Right lobe of liver (tissue), 4 donors: ENCODE measurements around the gene COMT.

ENCODE experiments used
- POLR2A ChIP-seq: fragments of 450-650 bp; IDR thresholded peaks from one replicate; pipeline ENCODE4 v1.6.1; 2017; ENCODE audit warnings: antibody characterized with exemption, mild to moderate bottlenecking
- TF ChIP-seq, protein P1 (sequence below), 4 donors: fragments of 200-600 bp in 3 of 4; fragments of 450-650 bp in 1 of 4; IDR thresholded peaks; one replicate each; pipeline versions ENCODE4 v1.5.1 to v1.8.0; 2016 to 2022; ENCODE audit warnings: antibody characterized with exemption in 4 of 4, mild to moderate bottlenecking in 2 of 4
- donor health status: DM: no; HTN: no; CAD: no.
- donor health status: DM: no; HTN: no; CAD: no.
- donor health status: DM: no; HTN: yes; CAD: no.

DNA sequence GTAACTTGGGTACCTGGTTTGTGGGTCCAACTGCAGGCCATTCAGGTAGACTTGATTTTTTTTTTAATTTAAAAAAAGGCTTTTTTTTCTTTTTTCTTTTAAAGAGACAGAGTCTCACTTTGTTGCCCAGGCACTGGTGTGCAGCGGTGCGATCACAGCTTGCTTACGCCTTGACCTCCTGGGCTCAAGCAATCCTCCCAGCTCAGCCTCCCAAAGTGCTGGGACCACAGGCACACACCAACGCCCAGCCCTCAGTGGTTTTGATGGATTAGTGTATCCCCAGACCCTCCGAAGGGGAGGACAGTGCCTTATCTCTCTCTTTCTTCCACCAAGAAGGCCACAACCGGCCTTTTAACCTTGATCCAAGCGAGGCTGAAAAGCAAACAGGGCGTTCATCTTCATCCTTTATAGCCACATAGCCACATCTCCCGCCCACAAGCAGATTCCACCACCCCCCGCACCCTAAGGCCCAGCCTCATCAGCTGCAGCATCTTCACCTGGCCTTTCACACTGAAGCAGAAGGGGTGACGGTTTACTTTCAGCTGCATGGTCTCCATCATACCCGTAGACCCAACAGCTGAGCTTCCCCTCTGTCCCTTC is 17.6 kb upstream of the COMT start:
- TF ChIP-seq, protein P1, sequence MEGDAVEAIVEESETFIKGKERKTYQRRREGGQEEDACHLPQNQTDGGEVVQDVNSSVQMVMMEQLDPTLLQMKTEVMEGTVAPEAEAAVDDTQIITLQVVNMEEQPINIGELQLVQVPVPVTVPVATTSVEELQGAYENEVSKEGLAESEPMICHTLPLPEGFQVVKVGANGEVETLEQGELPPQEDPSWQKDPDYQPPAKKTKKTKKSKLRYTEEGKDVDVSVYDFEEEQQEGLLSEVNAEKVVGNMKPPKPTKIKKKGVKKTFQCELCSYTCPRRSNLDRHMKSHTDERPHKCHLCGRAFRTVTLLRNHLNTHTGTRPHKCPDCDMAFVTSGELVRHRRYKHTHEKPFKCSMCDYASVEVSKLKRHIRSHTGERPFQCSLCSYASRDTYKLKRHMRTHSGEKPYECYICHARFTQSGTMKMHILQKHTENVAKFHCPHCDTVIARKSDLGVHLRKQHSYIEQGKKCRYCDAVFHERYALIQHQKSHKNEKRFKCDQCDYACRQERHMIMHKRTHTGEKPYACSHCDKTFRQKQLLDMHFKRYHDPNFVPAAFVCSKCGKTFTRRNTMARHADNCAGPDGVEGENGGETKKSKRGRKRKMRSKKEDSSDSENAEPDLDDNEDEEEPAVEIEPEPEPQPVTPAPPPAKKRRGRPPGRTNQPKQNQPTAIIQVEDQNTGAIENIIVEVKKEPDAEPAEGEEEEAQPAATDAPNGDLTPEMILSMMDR (IDR thresholded peaks at IDR 0.05) = no peak
- no peak for TF ChIP-seq POLR2A
